IPS-NIHi11 (cell line): ENCODE measurements around the gene CHRNA9.
"Not testable (repeated sequence)": the region's sequence is repeated elsewhere in the genome, so short reads cannot be mapped to it uniquely, and the experiment has no call there.

ENCODE experiments used
- DNase-seq: peaks from one replicate; pipeline ENCODE4 v3.0.0; 2012; ENCODE audit warnings: mixed read lengths, low spot score

CHRNA9 gene

GRCh38 chr4:40334591-40335524 lies at the start of gene CHRNA9:
TSS of gene CHRNA9 (plus strand) at chr4:40335333. CDS start at chr4:40335468, 135 bp downstream.
- DNase-seq = peak; percentile 61

- no peak for DNase-seq
Observed at GRCh38 chr4:40285692-40286091, 49.4 kb upstream of the CHRNA9 start.

GRCh38 chr4:40288566-40288965 lies 46.6 kb upstream of the CHRNA9 start:
- no peak for DNase-seq

- no peak for DNase-seq
Observed at GRCh38 chr4:40289366-40290188, 45.6 kb upstream of the CHRNA9 start.

GRCh38 chr4:40290611-40291186 lies 44.4 kb upstream of the CHRNA9 start:
- not testable (repeated sequence) for DNase-seq

- peak; percentile 47 for DNase-seq
Observed at GRCh38 chr4:40292313-40292759, 42.8 kb upstream of the CHRNA9 start.

DNA sequence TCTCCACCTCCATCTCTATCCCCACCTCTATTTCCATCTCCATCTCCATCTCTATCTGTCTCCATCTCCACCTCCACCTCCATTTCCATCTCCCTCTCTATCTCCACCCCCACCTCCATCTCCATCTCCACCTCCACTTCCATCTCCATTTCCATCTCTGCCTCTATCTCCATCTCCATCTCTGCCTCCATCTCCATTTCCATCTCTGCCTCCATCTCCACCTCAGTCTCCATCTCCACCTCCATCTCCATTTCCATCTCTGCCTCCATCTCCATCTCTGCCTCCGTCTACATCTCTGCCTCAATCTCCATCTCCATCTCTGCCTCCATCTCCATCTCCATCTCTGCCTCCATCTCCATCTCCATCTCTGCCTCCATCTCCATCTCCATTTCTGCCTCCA lies 40.8 kb upstream of the CHRNA9 start:
- DNase-seq = no peak

- not testable (repeated sequence) for DNase-seq
Observed at GRCh38 chr4:40295030-40295429, 40.1 kb upstream of the CHRNA9 start.

- no peak for DNase-seq
Observed at GRCh38 chr4:40295572-40295971, 39.6 kb upstream of the CHRNA9 start.

GRCh38 chr4:40299126-40299525 lies 36.0 kb upstream of the CHRNA9 start:
- no peak for DNase-seq

- DNase-seq = no peak
Observed at GRCh38 chr4:40299811-40300292, 35.3 kb upstream of the CHRNA9 start.

DNA sequence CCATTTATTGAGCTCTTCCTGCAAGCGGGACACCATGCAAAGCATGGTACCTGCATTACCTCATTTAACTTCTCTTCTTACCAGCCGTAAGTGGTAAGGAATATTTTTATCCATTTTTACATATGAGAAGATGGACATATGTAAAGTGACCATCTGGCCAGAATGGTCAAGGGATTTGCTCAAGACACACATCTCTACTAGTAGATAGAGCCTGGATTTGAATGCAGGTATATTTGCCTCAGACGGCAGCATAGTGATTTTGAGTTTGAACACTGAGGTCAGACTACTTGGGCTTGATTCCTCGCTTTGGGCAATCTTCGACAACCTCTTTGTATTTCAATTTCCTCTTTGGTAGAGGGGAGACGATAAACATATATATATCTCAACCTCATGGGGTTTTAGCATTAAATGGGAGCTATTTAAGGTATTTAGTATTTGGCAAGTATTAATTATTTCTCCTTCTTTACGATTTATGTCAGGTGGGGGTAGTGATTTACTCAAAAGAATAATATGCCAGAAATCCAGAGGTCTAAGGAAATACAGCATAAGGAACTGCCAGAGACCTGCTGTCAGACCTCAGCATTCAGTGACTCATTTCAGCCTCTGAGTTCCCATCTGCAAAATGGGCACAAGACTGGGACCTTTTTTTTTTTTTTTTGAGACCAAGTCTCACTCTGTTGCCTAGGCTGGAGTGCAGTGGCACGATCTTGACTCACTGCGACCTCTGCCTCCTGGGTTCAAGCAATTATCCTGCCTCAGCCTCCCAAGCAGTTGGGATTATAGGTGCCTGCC lies 34.6 kb upstream of the CHRNA9 start:
- no peak for DNase-seq

DNA sequence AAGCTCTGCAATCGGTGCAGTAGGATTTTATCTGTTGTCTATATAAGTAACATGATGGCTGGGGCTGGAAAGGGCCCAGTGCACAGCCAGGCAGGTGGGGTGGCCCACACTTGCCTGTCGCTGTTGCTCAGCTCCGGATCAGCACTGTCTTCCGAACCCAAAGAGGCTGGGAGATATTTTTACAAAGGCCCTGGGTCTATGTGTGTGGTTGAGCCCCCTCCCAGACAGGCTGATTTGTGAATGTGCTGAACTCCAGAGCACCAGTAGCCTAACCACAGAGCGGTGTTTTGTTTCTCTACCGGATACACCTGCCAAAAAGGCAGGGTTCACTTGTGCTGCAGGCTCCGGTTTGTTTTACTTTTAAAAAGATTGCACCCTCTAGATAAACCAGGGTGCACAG lies 33.5 kb upstream of the CHRNA9 start:
- no peak for DNase-seq

DNA sequence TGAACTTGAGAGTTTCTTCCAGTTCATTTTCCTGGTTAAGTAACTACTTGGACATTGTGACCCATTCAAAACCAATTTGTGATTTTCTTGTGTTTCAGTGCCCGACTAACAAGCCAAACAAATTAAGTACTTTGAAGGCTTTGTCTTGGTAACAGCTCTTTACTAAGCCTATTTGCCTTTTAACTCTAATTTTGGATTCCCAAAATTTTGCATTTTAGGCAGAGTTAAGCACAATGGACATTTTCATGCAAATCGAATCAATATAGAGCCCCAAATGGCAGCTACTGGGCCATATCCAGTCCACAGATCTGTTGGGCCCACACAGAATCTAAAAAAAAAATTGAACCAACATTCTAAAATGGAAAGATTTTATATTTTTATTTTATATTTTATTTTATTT lies 31.4 kb upstream of the CHRNA9 start:
- no peak for DNase-seq

GRCh38 chr4:40305328-40306170 lies 29.6 kb upstream of the CHRNA9 start:
- DNase-seq = no peak

DNA sequence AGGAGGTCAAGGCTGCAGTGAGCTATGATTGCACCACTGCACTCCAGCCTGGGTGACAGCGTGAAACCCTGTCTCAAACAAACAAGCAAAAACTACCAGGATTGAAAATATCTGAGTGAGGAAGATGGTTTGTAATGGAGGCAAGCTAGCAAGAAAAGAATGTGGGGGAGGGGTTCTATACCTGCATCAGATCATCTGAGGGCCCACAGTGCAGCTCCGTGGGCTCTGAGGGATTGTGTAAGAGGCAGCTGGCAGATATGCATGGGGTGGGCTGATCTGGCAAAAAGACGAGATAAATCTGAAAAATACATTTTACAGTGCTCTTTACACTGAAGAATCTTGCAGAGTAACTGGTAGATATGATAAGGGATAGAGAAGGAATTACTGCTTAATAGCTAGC lies 28.9 kb upstream of the CHRNA9 start:
- DNase-seq = no peak

DNA sequence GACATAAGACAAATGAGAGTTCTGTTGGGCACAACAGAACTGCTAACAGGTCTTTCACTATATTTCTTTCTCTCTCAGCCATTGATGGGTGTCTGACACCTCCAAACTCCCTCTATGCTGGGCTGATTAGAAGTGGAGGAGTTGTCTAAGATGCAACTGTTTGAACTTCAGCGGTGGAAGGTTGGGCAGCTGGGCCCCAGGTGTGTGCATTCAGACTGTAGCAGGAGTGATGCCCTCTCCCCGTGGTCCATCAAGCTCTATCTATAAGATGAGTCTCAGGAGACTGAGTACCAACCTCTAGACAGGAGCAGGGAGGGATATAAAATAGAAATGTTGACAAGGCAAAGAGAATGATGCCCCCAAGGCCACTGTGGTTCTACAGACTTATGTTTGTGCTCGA lies 28.2 kb upstream of the CHRNA9 start:
- no peak for DNase-seq

- no peak for DNase-seq
Observed at GRCh38 chr4:40307627-40308497, 27.3 kb upstream of the CHRNA9 start.

DNA sequence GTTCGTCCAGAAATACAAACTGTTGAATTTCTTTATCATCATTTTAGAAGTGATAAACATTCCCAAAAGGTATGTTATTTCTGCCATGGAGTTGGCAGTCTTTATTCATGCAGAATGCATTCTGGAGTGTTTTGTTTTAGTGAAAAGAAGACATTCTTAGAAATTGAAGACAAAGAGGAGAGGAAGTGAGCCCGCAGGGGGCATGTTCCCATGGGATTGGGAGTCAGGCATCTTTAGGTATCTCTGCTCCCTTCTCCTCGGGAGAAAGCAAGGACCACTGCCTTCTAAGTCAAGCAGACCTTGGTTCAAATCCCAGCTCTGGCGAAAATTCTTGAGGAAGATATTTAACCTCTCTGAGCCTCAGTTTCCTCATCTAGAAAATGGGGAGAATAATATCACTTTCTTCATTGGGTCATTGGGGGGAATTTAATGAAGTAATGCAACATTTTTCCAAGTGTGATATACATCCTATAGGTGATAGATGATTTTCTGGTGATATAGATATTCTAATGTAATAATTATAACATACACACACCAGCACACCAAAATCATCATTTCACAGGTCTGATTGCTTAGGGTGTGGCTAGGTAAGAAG lies 26.5 kb upstream of the CHRNA9 start:
- no peak for DNase-seq
